HFFc6 (cell line): ENCODE measurements around the gene UGT2A3. TPM values are rescaled to one million over a fixed set of nuclear protein-coding genes. Genes with fewer than 3 reads are reported as not detected.

Experiments used
- DNase-seq: peaks from one replicate; pipeline ENCODE4 v3.0.0-alpha.2; 2018
- H3K27ac Mint-ChIP-seq: 2 replicates; pipeline ENCODE4 v1.8.0; 2020; ENCODE audit warnings: mild to moderate bottlenecking, mixed read lengths
- H3K27me3 Mint-ChIP-seq: 2 replicates; pipeline ENCODE4 v1.8.0; 2021; ENCODE audit warnings: mild to moderate bottlenecking, moderate library complexity, mixed read lengths; ENCODE audit not compliant: insufficient read depth
- H3K36me3 Mint-ChIP-seq: 2 replicates; pipeline ENCODE4 v1.8.0; 2021; ENCODE audit warnings: low read depth, mixed read lengths
- H3K4me1 Mint-ChIP-seq: 2 replicates; pipeline ENCODE4 v1.8.0; 2020; ENCODE audit warnings: low read depth, mixed read lengths
- H3K4me3 Mint-ChIP-seq: 2 replicates; pipeline ENCODE4 v1.8.0; 2020; ENCODE audit warnings: mild to moderate bottlenecking, moderate library complexity, mixed read lengths
- H3K9me3 Mint-ChIP-seq: 2 replicates; pipeline ENCODE4 v1.8.0; 2020; ENCODE audit warnings: mild to moderate bottlenecking, mixed read lengths
- CTCF ChIP-seq: fragments of 200-600 bp; sonication (generic); IDR thresholded peaks from 2 replicates; pipeline ENCODE4 v1.5.0; 2021; ENCODE audit warnings: antibody characterized with exemption, mild to moderate bottlenecking
- long read RNA-seq: library from polyadenylated mRNA; unstranded; transcript quantifications from one replicate; pipeline ENCODE4 v2.0.0, GENCODE V29; 2019
- total RNA-seq, 6 experiments: library from RNA; stranded (reverse); fragmentation: NEBNext Ultra II Directional; extraction: Animal tissue kit (Norgen Biotek cat#: 25700); gene quantifications; 2 replicates in 1 of 6; 3 replicates in 5 of 6; pipeline ENCODE4 v1.2.3, GENCODE V29; 2021

The UGT2A3 gene
- not detected for total RNA-seq
- long read RNA-seq = 0 reads

GRCh38 chr4:68951078-68951805 is at the start of gene UGT2A3:
TSS of gene UGT2A3 (minus strand) at chr4:68951804. CDS start at chr4:68951760, 44 bp downstream.
- no peaks in the 10 kb centered on the region for H3K36me3 Mint-ChIP-seq

GRCh38 chr4:68997040-68997439 is 45.4 kb upstream of the UGT2A3 start:
- Mint-ChIP-seq H3K4me1 (no peaks in the 10 kb centered on the region), H3K36me3 (no peaks in the 10 kb centered on the region), H3K9me3 (no peaks in the 10 kb centered on the region), H3K4me3 (peak overlapping the region; percentile 17; the same call in 1 of the 2 replicates), H3K27ac (no peak overlapping the region; the same call in 1 of the 2 replicates), H3K27me3 (no peaks in the 10 kb centered on the region)
- no peak for DNase-seq
- TF ChIP-seq CTCF = no peak

More at GRCh38 chr4:68951078-68951805, at the start of gene UGT2A3:
- no peak within 1 kb of the TSS for H3K4me3 Mint-ChIP-seq
- H3K4me1 Mint-ChIP-seq = no peaks in the 10 kb centered on the region
- H3K27me3 Mint-ChIP-seq = no peaks in the 10 kb centered on the region; the same call in 1 of the 2 replicates
- DNase-seq = no peak
- no peak for TF ChIP-seq CTCF
- H3K9me3 Mint-ChIP-seq = peaks cover 4% of the 10 kb centered on the region; the same call in 1 of the 2 replicates
- no peak within 1 kb of the TSS for H3K27ac Mint-ChIP-seq

- Mint-ChIP-seq H3K9me3 (no peaks in the 10 kb centered on the region), H3K27ac (no peak overlapping the region), H3K4me3 (no peak overlapping the region), H3K27me3 (no peaks in the 10 kb centered on the region), H3K36me3 (no peaks in the 10 kb centered on the region), H3K4me1 (no peaks in the 10 kb centered on the region)
- no peak for TF ChIP-seq CTCF
- no peak for DNase-seq
These were observed 43.7 kb upstream of the UGT2A3 start for GRCh38 chr4:68995292-68995691.

GRCh38 chr4:68987007-68987406 is 35.4 kb upstream of the UGT2A3 start:
- Mint-ChIP-seq H3K36me3 (no peaks in the 10 kb centered on the region), H3K27ac (no peak overlapping the region), H3K9me3 (peaks cover 7% of the 10 kb centered on the region), H3K27me3 (no peaks in the 10 kb centered on the region), H3K4me1 (no peaks in the 10 kb centered on the region), H3K4me3 (no peak overlapping the region)
- TF ChIP-seq CTCF = no peak
- DNase-seq = no peak

GRCh38 chr4:68985442-68985841 is 33.8 kb upstream of the UGT2A3 start:
- Mint-ChIP-seq H3K4me1 (no peaks in the 10 kb centered on the region), H3K9me3 (peaks cover 7% of the 10 kb centered on the region), H3K4me3 (no peak overlapping the region), H3K36me3 (no peaks in the 10 kb centered on the region), H3K27me3 (no peaks in the 10 kb centered on the region), H3K27ac (no peak overlapping the region)
- TF ChIP-seq CTCF = no peak
- no peak for DNase-seq
